Hepatocyte (in vitro differentiated cells): Measurements from ENCODE around the gene HOXA5. TPM values are rescaled to one million over a fixed set of nuclear protein-coding genes. Genes with fewer than 3 reads are reported as not detected.

ENCODE experiments used
- DNase-seq: peaks from one replicate; pipeline ENCODE4 v3.0.0-alpha.2; 2016; ENCODE audit warnings: low spot score
- H2AFZ ChIP-seq: fragments of 200-600 bp; sonication (generic); 2 replicates; pipeline ENCODE4 v1.6.0; 2016; ENCODE audit warnings: antibody characterized with exemption, mild to moderate bottlenecking
- H3K27ac ChIP-seq: fragments of 200-600 bp; sonication (generic); 2 replicates; pipeline ENCODE4 v1.5.1; 2016; ENCODE audit warnings: mild to moderate bottlenecking
- H3K27me3 ChIP-seq: fragments of 200-600 bp; sonication (generic); 2 replicates; pipeline ENCODE4 v1.6.1; 2016
- H3K36me3 ChIP-seq: fragments of 200-600 bp; sonication (generic); replicated peaks from 2 replicates; pipeline ENCODE4 v1.5.1; 2016; ENCODE audit warnings: low read depth; ENCODE audit not compliant: insufficient read depth
- H3K4me1 ChIP-seq: fragments of 200-600 bp; sonication (generic); 2 replicates; pipeline ENCODE4 v1.5.1; 2016; ENCODE audit warnings: mild to moderate bottlenecking, moderate library complexity; ENCODE audit not compliant: insufficient read depth
- H3K4me2 ChIP-seq: fragments of 200-600 bp; sonication (generic); 2 replicates; pipeline ENCODE4 v1.6.0; 2016
- H3K4me3 ChIP-seq: fragments of 200-600 bp; sonication (generic); 2 replicates; pipeline ENCODE4 v1.5.1; 2016; ENCODE audit warnings: mild to moderate bottlenecking
- H3K79me2 ChIP-seq: fragments of 200-600 bp; sonication (generic); 2 replicates; pipeline ENCODE4 v1.6.0; 2017; ENCODE audit warnings: mild to moderate bottlenecking
- H3K9me2 ChIP-seq: fragments of 200-600 bp; sonication (generic); replicated peaks from 2 replicates; pipeline ENCODE4 v1.6.0; 2017; ENCODE audit warnings: mild to moderate bottlenecking; ENCODE audit not compliant: insufficient read depth
- H3K9me3 ChIP-seq: fragments of 200-600 bp; sonication (generic); 2 replicates; pipeline ENCODE4 v1.5.1; 2016; ENCODE audit warnings: low read depth, mild to moderate bottlenecking
- H4K20me1 ChIP-seq: fragments of 200-600 bp; sonication (generic); 2 replicates; pipeline ENCODE4 v1.6.0; 2016; ENCODE audit warnings: mild to moderate bottlenecking; ENCODE audit not compliant: insufficient read depth, poor library complexity, severe bottlenecking
- EZH2 ChIP-seq: fragments of 200-600 bp; sonication (generic); IDR thresholded peaks from 2 replicates; pipeline ENCODE4 v1.6.1; 2016; ENCODE audit warnings: antibody characterized with exemption, mild to moderate bottlenecking, borderline replicate concordance
- EZH2phosphoT487 ChIP-seq: fragments of 200-600 bp; sonication (generic); IDR thresholded peaks from one replicate; pipeline ENCODE4 v1.6.1; 2018; ENCODE audit warnings: antibody characterized with exemption, mild to moderate bottlenecking, low read depth, moderate library complexity; ENCODE audit not compliant: unreplicated experiment, severe bottlenecking
- WGBS: methylation state at CpG from one replicate; pipeline ENCODE4 v1.1.6; 2016; ENCODE audit warnings: low lambda C conversion rate; ENCODE audit errors: missing lambda C conversion rate; 5-methylcytosine and 5-hydroxymethylcytosine counted together
- polyA plus RNA-seq: library from polyadenylated mRNA; unstranded; fragments of >200 nt; fragmentation: Nextera tagmentation; extraction: Ambion mirVana; gene quantifications from 2 replicates; pipeline ENCODE4 v1.2.1, GENCODE V29; 2016
- total RNA-seq: library from RNA; depleted of rRNA; stranded (reverse); fragments of >200 nt; gene quantifications from 2 replicates; pipeline ENCODE4 v1.2.3, GENCODE V29; 2014
- TF ChIP-seq, protein P1 (sequence below): fragments of 200-600 bp; sonication (generic); IDR thresholded peaks from 2 replicates; pipeline ENCODE4 v1.5.1; 2016; ENCODE audit warnings: antibody characterized with exemption, mild to moderate bottlenecking; ENCODE audit not compliant: poor library complexity

Gene HOXA5
- total and polyA plus RNA-seq, 2 experiments from 2014 or later, result 0.70 to 0.92 TPM

DNA sequence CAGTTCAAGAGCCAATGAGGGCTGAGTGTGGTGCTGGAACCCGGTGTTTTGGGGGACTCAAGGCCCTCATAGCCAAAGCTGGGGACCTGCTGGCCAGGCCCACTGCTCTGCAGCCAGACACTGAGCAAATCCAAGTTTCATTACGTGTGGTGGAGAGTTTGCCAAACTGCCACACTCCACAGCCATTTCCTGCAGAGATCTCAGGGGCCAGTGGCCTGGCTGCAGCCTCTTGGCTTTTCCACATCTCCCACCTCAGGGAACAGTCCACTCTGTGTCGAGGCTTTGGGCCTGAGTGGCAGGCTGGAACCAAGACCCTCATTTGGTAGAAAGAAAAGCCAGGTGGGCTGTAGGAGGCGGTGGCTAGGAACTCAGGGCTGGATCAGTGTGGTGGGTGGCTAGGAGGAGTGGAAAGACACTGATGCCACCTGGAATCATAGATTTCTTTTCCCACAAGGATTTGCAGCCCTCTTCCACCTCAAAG is 38.4 kb upstream of the HOXA5 start:
- Histone ChIP-seq H3K27ac (no peak overlapping the region), H2AFZ (no peak overlapping the region), H3K27me3 (peaks cover 89% of the 10 kb centered on the region), H3K4me1 (peaks cover 28% of the 10 kb centered on the region), H3K79me2 (peaks cover 84% of the 10 kb centered on the region), H3K9me3 (no peaks in the 10 kb centered on the region), H3K4me2 (peak overlapping the region; percentile 96), H3K4me3 (no peak overlapping the region), H3K9me2 (no peaks in the 10 kb centered on the region), H4K20me1 (no peaks in the 10 kb centered on the region), H3K36me3 (no peaks in the 10 kb centered on the region)
- WGBS, result 56% methylated on average over 4 of the region's 4 CpGs
- DNase-seq, result no peak
- TF ChIP-seq, protein P1, sequence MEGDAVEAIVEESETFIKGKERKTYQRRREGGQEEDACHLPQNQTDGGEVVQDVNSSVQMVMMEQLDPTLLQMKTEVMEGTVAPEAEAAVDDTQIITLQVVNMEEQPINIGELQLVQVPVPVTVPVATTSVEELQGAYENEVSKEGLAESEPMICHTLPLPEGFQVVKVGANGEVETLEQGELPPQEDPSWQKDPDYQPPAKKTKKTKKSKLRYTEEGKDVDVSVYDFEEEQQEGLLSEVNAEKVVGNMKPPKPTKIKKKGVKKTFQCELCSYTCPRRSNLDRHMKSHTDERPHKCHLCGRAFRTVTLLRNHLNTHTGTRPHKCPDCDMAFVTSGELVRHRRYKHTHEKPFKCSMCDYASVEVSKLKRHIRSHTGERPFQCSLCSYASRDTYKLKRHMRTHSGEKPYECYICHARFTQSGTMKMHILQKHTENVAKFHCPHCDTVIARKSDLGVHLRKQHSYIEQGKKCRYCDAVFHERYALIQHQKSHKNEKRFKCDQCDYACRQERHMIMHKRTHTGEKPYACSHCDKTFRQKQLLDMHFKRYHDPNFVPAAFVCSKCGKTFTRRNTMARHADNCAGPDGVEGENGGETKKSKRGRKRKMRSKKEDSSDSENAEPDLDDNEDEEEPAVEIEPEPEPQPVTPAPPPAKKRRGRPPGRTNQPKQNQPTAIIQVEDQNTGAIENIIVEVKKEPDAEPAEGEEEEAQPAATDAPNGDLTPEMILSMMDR, result no peak
- no peak for TF ChIP-seq EZH2
- no peak for TF ChIP-seq EZH2phosphoT487

- H4K20me1 ChIP-seq, result no peaks in the 10 kb centered on the region
- H3K4me1 ChIP-seq, result peaks cover 31% of the 10 kb centered on the region
- H3K9me2 ChIP-seq, result no peaks in the 10 kb centered on the region
- peaks cover 89% of the 10 kb centered on the region for H3K27me3 ChIP-seq
- H3K4me3 ChIP-seq, result no peak overlapping the region
- no peak for DNase-seq
- 44% methylated on average over 12 of the region's 12 CpGs for WGBS
- peaks cover 86% of the 10 kb centered on the region for H3K79me2 ChIP-seq
- no peak for TF ChIP-seq EZH2
- TF ChIP-seq EZH2phosphoT487, result no peak
- TF ChIP-seq, protein P1, result no peak
- H3K27ac ChIP-seq, result peak overlapping the region; percentile 96
- no peak overlapping the region for H2AFZ ChIP-seq
- H3K36me3 ChIP-seq, result no peaks in the 10 kb centered on the region
- no peaks in the 10 kb centered on the region for H3K9me3 ChIP-seq
- peak overlapping the region; percentile 96 for H3K4me2 ChIP-seq
Observed at GRCh38 chr7:27180431-27181420, 37.2 kb upstream of the HOXA5 start.

- Histone ChIP-seq H3K4me1 (peaks cover 31% of the 10 kb centered on the region), H3K27me3 (peaks cover 90% of the 10 kb centered on the region), H3K79me2 (peaks cover 89% of the 10 kb centered on the region), H3K27ac (peak overlapping the region; percentile 96), H3K36me3 (no peaks in the 10 kb centered on the region), H2AFZ (peak overlapping the region; percentile 38), H3K9me3 (no peaks in the 10 kb centered on the region), H4K20me1 (no peaks in the 10 kb centered on the region), H3K9me2 (no peaks in the 10 kb centered on the region), H3K4me2 (peak overlapping the region; percentile 96), H3K4me3 (peak overlapping the region; percentile 40)
- TF ChIP-seq EZH2 (peak; percentile 84), EZH2phosphoT487 (peak; percentile 32)
- TF ChIP-seq, protein P1, result peak; percentile 91
- peak; percentile 87 for DNase-seq
- 8% methylated on average over 55 of the region's 56 CpGs for WGBS
Observed at GRCh38 chr7:27179503-27180430, 36.3 kb upstream of the HOXA5 start.
